ENCODE measurements around the gene GRIK2.

GRCh38 chr6:101931766-101932165 lies 538.3 kb downstream of the GRIK2 start:
- no peak for TF ChIP-seq CTCF (IDR thresholded peaks at IDR 0.05; ENCODE audit: extremely low read depth in 1 of 2, insufficient read depth in 1 of 2, low read depth in 1 of 2, low read length in 2 of 2)
- TF ChIP-seq MAX (IDR thresholded peaks at IDR 0.05; ENCODE audit: insufficient read depth, insufficient read length), result no peak
- no peak for TF ChIP-seq POLR2AphosphoS5 (IDR thresholded peaks at IDR 0.05; ENCODE audit: insufficient read depth, low read depth, low read length)
- no peak for TF ChIP-seq JUN (IDR thresholded peaks at IDR 0.05; ENCODE audit: borderline replicate concordance, insufficient read depth, insufficient read length, low read depth)
- no peak for TF ChIP-seq POLR2A (IDR thresholded peaks at IDR 0.05; ENCODE audit: low read depth, low read length)
- TF ChIP-seq EZH2 (IDR thresholded peaks at IDR 0.05; ENCODE audit: borderline replicate concordance, low read depth, low read length, severe bottlenecking), result no peak
- no peak for TF ChIP-seq FOS (IDR thresholded peaks at IDR 0.05; ENCODE audit: borderline replicate concordance, insufficient read depth, low read length)
- TF ChIP-seq GATA2 (IDR thresholded peaks at IDR 0.05; ENCODE audit: insufficient read depth, insufficient read length, low read depth, low read length), result no peak
- TF ChIP-seq MYC (IDR thresholded peaks at IDR 0.05; ENCODE audit: low read depth, low read length), result no peak

Data from endothelial cell of umbilical vein (primary cell).